Mammary epithelial cell (primary cell): Measurements from ENCODE around the gene LIMK2.

Experiments used
- EZH2 ChIP-seq: IDR thresholded peaks from 2 replicates; pipeline ENCODE4 v1.6.1; 2012; ENCODE audit warnings: low read length, inconsistent platforms, borderline replicate concordance
- TF ChIP-seq, protein P1 (sequence below), 2 donors: IDR thresholded peaks in 1 of 2; conservative IDR thresholded peaks in 1 of 2; 2 replicates each; pipeline ENCODE4 v1.5.1; 2011 to 2012; ENCODE audit warnings: inconsistent platforms in 2 of 2, low read length in 2 of 2, mild to moderate bottlenecking in 2 of 2, control low read depth in 1 of 2, low read depth in 1 of 2; ENCODE audit not compliant: insufficient read depth in 1 of 2; ENCODE audit errors: extremely low read depth in 1 of 2

GRCh38 chr22:31275576-31275975, 63.5 kb downstream of the LIMK2 start:
- TF ChIP-seq, protein P1, sequence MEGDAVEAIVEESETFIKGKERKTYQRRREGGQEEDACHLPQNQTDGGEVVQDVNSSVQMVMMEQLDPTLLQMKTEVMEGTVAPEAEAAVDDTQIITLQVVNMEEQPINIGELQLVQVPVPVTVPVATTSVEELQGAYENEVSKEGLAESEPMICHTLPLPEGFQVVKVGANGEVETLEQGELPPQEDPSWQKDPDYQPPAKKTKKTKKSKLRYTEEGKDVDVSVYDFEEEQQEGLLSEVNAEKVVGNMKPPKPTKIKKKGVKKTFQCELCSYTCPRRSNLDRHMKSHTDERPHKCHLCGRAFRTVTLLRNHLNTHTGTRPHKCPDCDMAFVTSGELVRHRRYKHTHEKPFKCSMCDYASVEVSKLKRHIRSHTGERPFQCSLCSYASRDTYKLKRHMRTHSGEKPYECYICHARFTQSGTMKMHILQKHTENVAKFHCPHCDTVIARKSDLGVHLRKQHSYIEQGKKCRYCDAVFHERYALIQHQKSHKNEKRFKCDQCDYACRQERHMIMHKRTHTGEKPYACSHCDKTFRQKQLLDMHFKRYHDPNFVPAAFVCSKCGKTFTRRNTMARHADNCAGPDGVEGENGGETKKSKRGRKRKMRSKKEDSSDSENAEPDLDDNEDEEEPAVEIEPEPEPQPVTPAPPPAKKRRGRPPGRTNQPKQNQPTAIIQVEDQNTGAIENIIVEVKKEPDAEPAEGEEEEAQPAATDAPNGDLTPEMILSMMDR (conservative IDR thresholded peaks at IDR 0.05 in 1 of 2, IDR thresholded peaks at IDR 0.05 in 1 of 2; ENCODE audit: extremely low read depth in 1 of 2, insufficient read depth in 1 of 2, low read depth in 1 of 2, low read length in 2 of 2) = no peak
- TF ChIP-seq EZH2 = no peak
